Stimulated activated CD4-positive, alpha-beta T cell treated with anti-CD3 and anti-CD28 coated beads, Interleukin-15, amount 100 ng/mL, for 48 hours (primary cell): ENCODE results near the gene MACROD2.
"Not testable (repeated sequence)": the region's sequence is repeated elsewhere in the genome, so short reads cannot be mapped to it uniquely, and the experiment has no call there.

Experiments used
- DNase-seq, 2 donors: peaks; one replicate each; pipeline ENCODE4 v3.0.0-alpha.2; 2020; ENCODE audit warnings: low read depth in 2 of 2

The MACROD2 gene

GRCh38 chr20:15515691-15516090 lies 1520.4 kb downstream of the MACROD2 start:
- no peak for DNase-seq

DNA sequence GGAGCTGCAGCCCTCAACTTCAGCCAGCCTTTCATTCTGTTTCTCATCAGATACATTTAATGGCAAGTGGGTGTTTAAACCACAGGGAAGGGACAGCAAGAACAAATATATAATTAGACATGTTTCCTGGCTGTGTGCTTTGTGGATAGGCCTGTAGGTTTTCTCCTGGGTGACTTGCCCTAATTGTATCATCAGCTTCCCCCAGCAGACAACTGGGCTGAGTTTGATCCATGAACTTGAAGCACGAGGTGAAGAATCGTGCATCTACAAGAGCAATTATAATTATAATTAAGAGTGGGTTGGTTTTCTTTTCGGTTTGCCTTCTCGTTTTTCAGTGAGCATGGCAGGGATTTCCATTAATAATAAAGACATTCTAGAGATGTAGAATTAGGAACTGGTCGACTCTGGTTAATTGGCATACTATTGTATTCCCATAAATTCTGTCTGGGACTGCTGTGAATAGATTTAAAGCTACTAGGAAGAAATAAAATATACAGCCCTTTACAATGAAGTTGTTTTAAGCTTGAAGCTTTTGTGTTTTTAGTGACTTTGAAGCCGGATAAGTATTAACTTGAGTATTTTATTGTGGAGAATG lies 1525.7 kb downstream of the MACROD2 start:
- DNase-seq: no peak

DNA sequence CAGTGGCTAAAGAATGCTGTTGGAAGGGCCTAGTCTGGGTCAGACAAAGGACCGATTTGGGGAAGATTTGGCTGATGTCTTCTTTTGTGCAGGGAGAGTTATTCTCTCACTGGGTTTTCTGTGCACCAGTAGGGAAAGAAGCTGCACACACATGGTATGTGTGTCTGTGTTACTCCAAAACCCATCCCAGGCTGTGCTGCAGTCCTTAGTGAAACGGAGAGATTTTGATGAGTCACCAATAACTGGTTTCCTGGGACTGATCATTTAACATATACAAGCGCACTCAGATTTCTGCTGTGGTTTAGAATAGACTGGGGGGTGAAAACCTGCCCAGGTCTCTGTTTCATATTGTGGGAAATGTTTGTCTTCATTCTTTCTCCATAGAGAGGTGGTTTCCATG lies 1528.1 kb downstream of the MACROD2 start:
- no peak for DNase-seq

GRCh38 chr20:15528391-15529111 lies 1533.2 kb downstream of the MACROD2 start:
- no peak for DNase-seq

DNA sequence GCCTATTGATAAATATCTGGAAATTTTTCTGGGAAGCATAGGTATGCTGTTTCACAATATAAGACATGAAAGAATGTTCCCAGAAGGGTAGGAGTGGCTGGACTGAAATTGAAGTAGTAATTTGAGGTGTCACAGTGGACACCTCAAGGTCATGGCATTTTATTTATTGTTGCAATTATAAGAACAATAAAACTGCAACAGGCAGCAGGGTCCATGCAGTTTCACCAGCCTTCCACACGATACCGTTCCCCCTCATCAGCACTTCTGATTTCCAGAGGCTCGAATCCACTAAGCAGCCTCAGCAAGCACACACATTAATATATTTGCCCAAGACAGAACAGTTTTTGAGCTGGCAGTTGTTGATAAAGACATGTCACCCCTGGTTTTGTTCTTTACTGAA lies 1540.5 kb downstream of the MACROD2 start:
- DNase-seq: no peak

- not testable (repeated sequence) for DNase-seq
Observed at GRCh38 chr20:15537200-15537599, 1541.9 kb downstream of the MACROD2 start.

DNA sequence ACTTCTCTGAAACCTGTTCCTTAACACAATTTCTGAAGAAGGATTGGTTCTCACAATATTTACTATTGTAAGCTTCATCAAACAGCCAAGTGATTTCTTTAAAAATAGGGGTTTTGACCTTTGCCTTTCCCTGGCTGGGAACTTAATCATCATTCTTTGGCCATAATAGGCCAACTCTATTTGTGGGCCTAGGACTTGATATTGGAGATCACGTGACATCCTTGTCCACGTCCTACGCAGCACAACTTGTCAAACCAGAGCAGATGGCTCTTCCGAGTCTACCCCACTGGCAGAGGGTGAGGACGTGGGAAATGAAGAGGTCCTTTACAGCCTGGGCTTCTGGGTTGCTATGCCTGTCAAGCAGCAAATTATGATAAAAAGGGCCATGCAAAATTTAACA lies 1547.3 kb downstream of the MACROD2 start:
- no peak for DNase-seq

DNA sequence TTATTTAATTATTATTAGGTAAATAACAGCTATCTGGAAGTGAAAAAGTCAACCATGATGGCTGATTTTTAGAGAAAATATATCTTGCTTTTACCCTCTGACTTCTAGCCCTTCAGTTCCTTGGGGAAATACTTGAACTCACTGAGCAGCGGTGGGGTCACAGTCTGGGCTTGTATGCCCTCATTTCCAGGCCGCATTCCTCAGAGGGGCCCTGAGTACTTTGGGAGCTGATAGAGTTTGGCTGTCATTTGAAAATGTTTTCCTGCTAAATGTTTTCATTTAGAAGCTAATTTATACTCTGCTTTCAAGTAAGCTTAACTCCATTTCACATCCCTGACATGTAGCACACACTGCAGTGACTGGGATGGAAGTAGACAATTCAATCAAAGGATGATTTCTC lies 1549.4 kb downstream of the MACROD2 start:
- DNase-seq: no peak

- DNase-seq: no peak
Observed at GRCh38 chr20:15546525-15547023, 1551.3 kb downstream of the MACROD2 start.

- DNase-seq: no peak
Observed at GRCh38 chr20:15547119-15547518, 1551.8 kb downstream of the MACROD2 start.

DNA sequence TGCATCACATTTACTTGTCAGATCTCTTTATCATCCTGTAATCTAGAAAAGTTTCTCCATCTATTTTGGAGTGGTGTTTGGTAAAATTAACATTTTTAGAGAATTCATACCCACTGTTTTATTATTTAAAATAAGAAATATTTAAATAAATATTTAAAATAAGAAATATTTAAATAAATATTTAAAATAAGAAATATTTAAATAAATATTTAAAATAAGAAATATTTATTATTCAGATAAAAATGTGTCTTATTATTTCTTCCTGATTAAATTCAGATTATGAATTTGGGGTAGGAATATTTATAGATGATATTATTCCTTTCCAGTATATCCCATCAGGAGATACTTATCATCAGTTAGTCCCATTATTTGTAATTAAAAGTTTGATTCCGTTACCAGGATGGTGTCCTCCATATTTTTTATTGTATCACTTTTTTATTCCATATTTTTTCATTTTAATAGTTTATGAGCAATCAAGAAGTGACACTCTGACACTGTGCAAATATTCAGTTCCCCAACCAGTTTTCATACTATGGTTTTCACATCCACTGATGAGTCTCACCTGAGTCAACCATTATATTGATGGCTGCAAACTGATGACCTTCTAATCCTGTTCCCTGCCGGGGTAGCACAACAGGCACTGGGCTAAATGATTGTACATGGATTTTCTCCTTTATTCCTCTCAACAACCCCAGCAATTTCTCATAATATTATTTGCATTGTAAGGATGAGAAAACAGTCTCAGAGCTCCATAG lies 1555.0 kb downstream of the MACROD2 start:
- no peak for DNase-seq

- DNase-seq: no peak
Observed at GRCh38 chr20:15555913-15556312, 1560.6 kb downstream of the MACROD2 start.

- no peak for DNase-seq
Observed at GRCh38 chr20:15556869-15557268, 1561.6 kb downstream of the MACROD2 start.

- DNase-seq: no peak
Observed at GRCh38 chr20:15561070-15561569, 1565.8 kb downstream of the MACROD2 start.

GRCh38 chr20:15561707-15562404 lies 1566.5 kb downstream of the MACROD2 start:
- DNase-seq: no peak

- no peak for DNase-seq
Observed at GRCh38 chr20:15563836-15564235, 1568.5 kb downstream of the MACROD2 start.

- no peak for DNase-seq
Observed at GRCh38 chr20:15564981-15565380, 1569.7 kb downstream of the MACROD2 start.

- DNase-seq: no peak
Observed at GRCh38 chr20:15565786-15566185, 1570.5 kb downstream of the MACROD2 start.

DNA sequence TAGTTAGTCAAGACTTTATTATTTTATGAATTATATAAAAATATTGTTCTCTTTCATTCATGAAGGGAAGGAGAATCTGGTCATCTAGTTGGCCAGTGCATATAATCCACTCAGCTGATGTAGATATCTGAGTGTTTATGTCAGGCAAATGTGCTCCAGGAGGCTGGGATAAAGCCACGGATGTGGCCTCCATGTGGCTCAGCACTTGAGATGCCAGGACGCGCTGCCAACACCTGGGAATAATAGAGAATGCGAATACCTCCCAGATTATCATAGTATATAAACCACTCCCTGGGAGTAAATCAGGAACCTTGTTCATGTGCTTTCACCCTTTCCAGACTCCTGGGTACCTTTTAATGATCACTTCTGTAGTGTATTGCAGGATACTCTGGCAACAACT lies 1571.9 kb downstream of the MACROD2 start:
- no peak for DNase-seq

DNA sequence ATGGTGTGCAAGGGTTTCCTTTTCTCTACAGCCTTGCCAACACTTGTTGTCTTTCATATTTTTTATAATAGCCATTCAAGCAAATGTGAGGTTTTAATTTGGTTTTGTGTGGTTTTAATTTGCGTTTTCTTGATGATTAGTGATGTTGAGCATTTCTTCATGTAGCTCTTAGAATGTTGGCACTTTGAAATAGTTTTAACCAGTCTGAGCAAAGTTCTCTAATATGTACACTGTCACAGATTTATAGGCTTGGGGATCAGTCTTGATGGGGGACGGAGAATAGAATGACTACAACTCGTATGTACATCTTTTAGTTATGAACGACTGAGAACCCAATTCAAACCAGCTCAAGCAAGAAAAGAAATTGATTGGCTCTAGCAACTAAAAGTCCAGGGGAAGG lies 1574.8 kb downstream of the MACROD2 start:
- DNase-seq: no peak

DNA sequence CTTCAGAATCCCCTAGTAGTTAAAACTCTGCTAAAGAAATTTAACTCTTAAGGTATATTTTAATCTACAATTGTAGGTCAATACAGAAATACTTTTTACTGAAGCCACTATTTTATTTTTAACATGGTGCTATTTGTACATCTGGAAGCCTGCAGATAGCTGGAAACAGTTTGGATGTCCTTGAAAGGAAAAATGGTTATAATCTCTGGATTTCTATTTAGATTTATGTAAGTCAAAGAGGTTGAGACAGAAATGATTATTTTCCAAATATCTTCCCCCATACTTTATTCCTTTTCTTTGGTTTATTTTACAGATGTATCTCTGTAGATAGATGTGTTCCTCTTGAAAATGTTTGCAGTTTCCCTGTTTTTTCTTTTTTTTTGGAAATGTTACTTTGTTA lies 1575.7 kb downstream of the MACROD2 start:
- no peak for DNase-seq

DNA sequence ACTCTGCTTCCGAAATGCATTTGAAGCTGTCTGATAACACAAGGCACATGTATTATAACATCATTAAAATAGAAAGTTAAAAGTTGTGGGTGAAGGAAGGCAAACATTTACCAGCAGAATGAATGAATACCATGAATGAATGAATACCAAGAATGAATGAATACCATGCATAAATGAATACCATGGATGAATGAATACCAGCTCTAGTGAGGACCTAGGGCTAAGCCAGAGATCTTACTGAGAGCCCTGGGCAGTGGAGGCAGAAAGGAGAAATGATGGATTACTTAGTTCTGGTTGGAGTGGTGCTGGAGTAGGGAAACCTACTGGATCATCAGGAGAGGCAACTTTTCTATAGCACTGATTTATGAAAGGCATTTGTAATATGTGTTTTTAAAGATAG lies 1579.9 kb downstream of the MACROD2 start:
- no peak for DNase-seq
